BJ (cell line): ENCODE results near the gene FARP1. TPM values are rescaled to one million over a fixed set of nuclear protein-coding genes. Genes with fewer than 3 reads are reported as not detected.

ENCODE experiments used
- CTCF ChIA-PET: fragments of 350-600 bp; formaldehyde crosslinking; extraction: SDS; loops from one replicate; lab custom pipeline; 2021; ENCODE audit warnings: antibody characterized with exemption, inconsistent platforms; lab: Yijun Ruan, JAX
- POLR2A ChIA-PET: fragments of 300-600 bp; sonication (Branson Sonifier 250); formaldehyde crosslinking; extraction: SDS; loops from one replicate; lab custom pipeline; 2021; ENCODE audit warnings: antibody characterized with exemption; lab: Charles Lee
- DNase-seq: peaks from one replicate; pipeline ENCODE4 v3.0.0-alpha.2; 2011; ENCODE audit warnings: low read depth
- H3K27me3 ChIP-seq: 2 replicates; pipeline ENCODE4 v1.6.0; 2011; ENCODE audit warnings: low read length; ENCODE audit not compliant: control insufficient read depth, insufficient read depth
- H3K36me3 ChIP-seq: 2 replicates; pipeline ENCODE4 v1.5.1; 2011; ENCODE audit warnings: low read length; ENCODE audit not compliant: control insufficient read depth, insufficient read depth
- H3K4me3 ChIP-seq: 2 replicates; pipeline ENCODE4 v1.5.1; 2011; ENCODE audit warnings: low read depth, mild to moderate bottlenecking, control low read depth, low read length
- CTCF ChIP-seq: IDR thresholded peaks from 2 replicates; pipeline ENCODE4 v1.5.1; 2011; ENCODE audit warnings: low read depth, mild to moderate bottlenecking, control low read depth, inconsistent platforms, low read length, moderate library complexity; ENCODE audit not compliant: insufficient read depth
- polyA plus RNA-seq: library from polyadenylated mRNA; depleted of rRNA; stranded (reverse); fragments of >200 nt; gene quantifications from 2 replicates; pipeline ENCODE4 v1.2.3, GENCODE V29; 2011

FARP1 gene
- polyA plus RNA-seq, 1 experiment = 64.0 TPM

GRCh38 chr13:98275681-98276171 is 132.8 kb downstream of the FARP1 start:
- no peaks in the 10 kb centered on the region for H3K36me3 ChIP-seq
- POLR2A ChIA-PET = no interaction called here
- CTCF ChIA-PET = interaction anchor here (0.7 kb wide), 1 partner anchor 29 kb away, joined by 4 read pairs; no protein-coding TSS in a partner anchor
- H3K4me3 ChIP-seq = no peak overlapping the region
- no peak for TF ChIP-seq CTCF
- H3K27me3 ChIP-seq = no peaks in the 10 kb centered on the region
- DNase-seq = no peak

- DNase-seq = no peak
- no peaks in the 10 kb centered on the region for H3K36me3 ChIP-seq
- POLR2A ChIA-PET = no interaction called here
- no peak overlapping the region for H3K4me3 ChIP-seq
- no peaks in the 10 kb centered on the region for H3K27me3 ChIP-seq
- no peak for TF ChIP-seq CTCF
- CTCF ChIA-PET = interaction anchor here (0.6 kb wide), 1 partner anchor 54 kb away, joined by 3 read pairs; no protein-coding TSS in a partner anchor
Measured at GRCh38 chr13:98276486-98276885, 133.6 kb downstream of the FARP1 start.

- Histone ChIP-seq H3K27me3 (no peaks in the 10 kb centered on the region), H3K4me3 (no peak overlapping the region), H3K36me3 (no peaks in the 10 kb centered on the region)
- DNase-seq = no peak
- ChIA-PET POLR2A (interaction anchor here (1.0 kb wide), 1 partner anchor 10 kb away, joined by 7 read pairs; no protein-coding TSS in a partner anchor), CTCF (interaction anchor here (0.6 kb wide), 1 partner anchor 22 kb away, joined by 3 read pairs; no protein-coding TSS in a partner anchor)
- TF ChIP-seq CTCF = no peak
Measured at GRCh38 chr13:98278068-98278724, 135.3 kb downstream of the FARP1 start.

GRCh38 chr13:98279473-98280175 is 136.7 kb downstream of the FARP1 start:
- DNase-seq = no peak
- CTCF ChIA-PET = no interaction called here
- no peak for TF ChIP-seq CTCF
- H3K4me3 ChIP-seq = no peak overlapping the region
- POLR2A ChIA-PET = no interaction called here
- no peaks in the 10 kb centered on the region for H3K27me3 ChIP-seq
- no peaks in the 10 kb centered on the region; the same call in 1 of the 2 replicates for H3K36me3 ChIP-seq

GRCh38 chr13:98280176-98280510 is 137.2 kb downstream of the FARP1 start:
- POLR2A ChIA-PET = no interaction called here
- H3K27me3 ChIP-seq = no peaks in the 10 kb centered on the region
- no peak for DNase-seq
- no peaks in the 10 kb centered on the region; the same call in 1 of the 2 replicates for H3K36me3 ChIP-seq
- CTCF ChIA-PET = no interaction called here
- H3K4me3 ChIP-seq = no peak overlapping the region
- no peak for TF ChIP-seq CTCF
